CD14-positive monocyte (primary cell): ENCODE measurements around the gene SMARCAD1. TPM values are rescaled to one million over a fixed set of nuclear protein-coding genes. Genes with fewer than 3 reads are reported as not detected.
A peak's percentile ranks its signal among the peaks of the same experiment; 100 is the strongest.

ENCODE experiments used
- DNase-seq, 3 donors: peaks; one replicate each; pipeline ENCODE4 v3.0.0-alpha.2; 2011 to 2022
- H2AFZ ChIP-seq: 2 replicates; pipeline ENCODE4 v1.6.0; 2012; ENCODE audit warnings: mild to moderate bottlenecking, low read depth, low read length, inconsistent platforms; ENCODE audit not compliant: insufficient read depth, poor library complexity, severe bottlenecking
- H3K27ac ChIP-seq, 2 donors: 1 replicate in 1 of 2; 2 replicates in 1 of 2; pipeline ENCODE4 v1.5.1; 2012 to 2013; ENCODE audit warnings: low read length in 2 of 2, control low read depth in 1 of 2, inconsistent platforms in 1 of 2, low read depth in 1 of 2, mild to moderate bottlenecking in 1 of 2
- H3K27me3 ChIP-seq, 2 donors: one replicate each; pipeline versions ENCODE4 v1.6.0 to v1.6.1; 2011 to 2013; ENCODE audit warnings: low read length in 2 of 2; ENCODE audit not compliant: control insufficient read depth in 2 of 2, insufficient read depth in 2 of 2
- H3K36me3 ChIP-seq, 2 donors: replicated peaks in 1 of 2; 1 replicate in 1 of 2; 2 replicates in 1 of 2; pipeline versions ENCODE4 v1.5.1 to v1.6.1; 2012 to 2013; ENCODE audit warnings: low read length in 2 of 2, control low read depth in 1 of 2, inconsistent platforms in 1 of 2, mild to moderate bottlenecking in 1 of 2; ENCODE audit not compliant: insufficient read depth in 2 of 2, control insufficient read depth in 1 of 2
- H3K4me1 ChIP-seq, 2 donors: 1 replicate in 1 of 2; 2 replicates in 1 of 2; pipeline versions ENCODE4 v1.5.1 to v1.6.1; 2012 to 2013; ENCODE audit warnings: low read length in 2 of 2, control low read depth in 1 of 2, inconsistent platforms in 1 of 2, mild to moderate bottlenecking in 1 of 2, moderate library complexity in 1 of 2; ENCODE audit not compliant: insufficient read depth in 2 of 2, control insufficient read depth in 1 of 2
- H3K4me2 ChIP-seq: replicated peaks from 2 replicates; pipeline ENCODE3; 2012; ENCODE audit warnings: low read length, moderate library complexity, mild to moderate bottlenecking; ENCODE audit not compliant: poor library complexity, severe bottlenecking; ENCODE audit errors: extremely low read depth
- H3K4me3 ChIP-seq, 3 experiments: fragments of 200-600 bp in 1 of 3; sonication (generic) in 1 of 3; replicated peaks in 1 of 3; 1 replicate in 2 of 3; 2 replicates in 1 of 3; pipeline ENCODE4 v1.5.1; 2011 to 2013; ENCODE audit warnings: low read length in 3 of 3, mild to moderate bottlenecking in 3 of 3, control low read depth in 2 of 3, low read depth in 2 of 3, inconsistent platforms in 1 of 3, moderate library complexity in 1 of 3
- H3K79me2 ChIP-seq: 2 replicates; pipeline ENCODE4 v1.6.0; 2012; ENCODE audit warnings: mild to moderate bottlenecking, control low read depth, inconsistent platforms, low read length, moderate library complexity; ENCODE audit not compliant: insufficient read depth
- H3K9ac ChIP-seq: 2 replicates; pipeline ENCODE4 v1.6.0; 2017; ENCODE audit warnings: low read length, mild to moderate bottlenecking; ENCODE audit not compliant: insufficient read depth, poor library complexity, severe bottlenecking
- H3K9me3 ChIP-seq, 2 donors: replicated peaks in 1 of 2; 1 replicate in 1 of 2; 2 replicates in 1 of 2; pipeline versions ENCODE4 v1.5.1 to v1.6.1; 2012 to 2013; ENCODE audit warnings: low read length in 2 of 2, control low read depth in 1 of 2; ENCODE audit not compliant: control insufficient read depth in 1 of 2, insufficient read depth in 1 of 2
- H4K20me1 ChIP-seq: 2 replicates; pipeline ENCODE4 v1.6.0; 2012; ENCODE audit warnings: mild to moderate bottlenecking, low read length, control low read depth, moderate library complexity; ENCODE audit not compliant: insufficient read depth
- H3K27ac Mint-ChIP-seq, 7 donors: one replicate each; pipeline ENCODE4 v1.8.0; 2020; ENCODE audit warnings: mild to moderate bottlenecking in 7 of 7, mixed read lengths in 7 of 7, moderate library complexity in 6 of 7, inconsistent platforms in 2 of 7
- H3K27me3 Mint-ChIP-seq, 3 donors: one replicate each; pipeline ENCODE4 v1.8.0; 2021 to 2022; ENCODE audit warnings: low read depth in 3 of 3, mild to moderate bottlenecking in 3 of 3, mixed read lengths in 3 of 3, moderate library complexity in 3 of 3, inconsistent platforms in 1 of 3
- H3K36me3 Mint-ChIP-seq, 2 donors: one replicate each; pipeline ENCODE4 v1.8.0; 2020; ENCODE audit warnings: mixed read lengths in 2 of 2, inconsistent platforms in 1 of 2, mild to moderate bottlenecking in 1 of 2
- H3K4me1 Mint-ChIP-seq: one replicate; pipeline ENCODE4 v1.8.0; 2020; ENCODE audit warnings: mild to moderate bottlenecking, mixed read lengths
- H3K4me3 Mint-ChIP-seq, 2 donors: one replicate each; pipeline ENCODE4 v1.8.0; 2020; ENCODE audit warnings: mild to moderate bottlenecking in 2 of 2, mixed read lengths in 2 of 2, moderate library complexity in 1 of 2
- H3K9me3 Mint-ChIP-seq, 7 donors: one replicate each; pipeline ENCODE4 v1.8.0; 2020 to 2022; ENCODE audit warnings: mixed read lengths in 7 of 7, mild to moderate bottlenecking in 6 of 7, moderate library complexity in 6 of 7, inconsistent platforms in 2 of 7
- CTCF ChIP-seq: fragments of 200-600 bp; IDR thresholded peaks from one replicate; pipeline ENCODE4 v1.8.0; 2022; ENCODE audit warnings: antibody characterized with exemption, mild to moderate bottlenecking
- WGBS: methylation state at CpG from one replicate; pipeline ENCODE4 v1.1.5; 2013; ENCODE audit warnings: missing lambda C conversion rate; ENCODE audit not compliant: insufficient coverage; 5-methylcytosine and 5-hydroxymethylcytosine counted together
- intact Hi-C, 2 donors: fragments of 100-400 bp; cut with micrococcal nuclease; formaldehyde crosslinking; loops; one replicate each; pipeline versions ENCODE4 v1.15.0 to v1.15.1; 2023
- polyA plus RNA-seq, 3 donors: library from polyadenylated mRNA; depleted of rRNA in 1 of 3; unstranded in 2 of 3; stranded (reverse) in 1 of 3; fragments of 300-500 nt in 2 of 3; fragments of >200 nt in 1 of 3; fragmentation: Illumina TruSeq in 2 of 3; gene quantifications; 1 replicate in 2 of 3; 2 replicates in 1 of 3; pipeline ENCODE4 v1.2.3, GENCODE V29; 2012 to 2021

Gene SMARCAD1
- polyA plus RNA-seq, 3 donors = 4.9 to 7.0 (median 6.6) TPM

GRCh38 chr4:94338681-94339351 is 131.2 kb downstream of the SMARCAD1 start:
- H3K9ac ChIP-seq = no peak overlapping the region

GRCh38 chr4:94339779-94340178 is 132.1 kb downstream of the SMARCAD1 start:
- Histone ChIP-seq H3K79me2 (no peaks in the 10 kb centered on the region), H3K9me3 (peaks cover 0 to 3% of the 10 kb centered on the region in 2 donors), H3K36me3 (no peaks in the 10 kb centered on the region), H3K4me1 (peaks cover 17 to 19% of the 10 kb centered on the region in 2 donors), H3K27ac (no peak overlapping the region), H3K4me2 (peak overlapping the region; percentile 25), H3K4me3 (no peak overlapping the region), H2AFZ (no peak overlapping the region), H4K20me1 (no peaks in the 10 kb centered on the region), H3K27me3 (no peaks in the 10 kb centered on the region), H3K9ac (no peak overlapping the region)
- Mint-ChIP-seq H3K9me3 (peaks cover 0 to 5% (median 3%) of the 10 kb centered on the region in 7 donors), H3K4me3 (peak overlapping the region in 1 of 2 donors; percentile 51), H3K27me3 (peaks cover 0 to 3% (median 0%) of the 10 kb centered on the region in 3 donors), H3K27ac (peak overlapping the region in 3 of 7 donors; percentile 38 to 41 (median 40)), H3K4me1 (peaks cover 22% of the 10 kb centered on the region), H3K36me3 (no peaks in the 10 kb centered on the region)
- no peak for TF ChIP-seq CTCF
- intact Hi-C loops = no loop called here
- DNase-seq = peak; percentile 29 to 59 (median 44)
- WGBS = 20% methylated on average over 1 of the region's 9 CpGs

More at GRCh38 chr4:94338681-94339351, 131.2 kb downstream of the SMARCAD1 start:
- H3K4me1 ChIP-seq = peaks cover 12 to 13% of the 10 kb centered on the region in 2 donors
- no peak overlapping the region for H3K4me3 Mint-ChIP-seq
- H2AFZ ChIP-seq = no peak overlapping the region
- H3K79me2 ChIP-seq = no peaks in the 10 kb centered on the region
- H3K9me3 ChIP-seq = peaks cover 0 to 3% of the 10 kb centered on the region in 2 donors
- intact Hi-C loops = no loop called here
- no peak overlapping the region for H3K27ac Mint-ChIP-seq
- no peaks in the 10 kb centered on the region for H3K36me3 Mint-ChIP-seq
- H3K27me3 ChIP-seq = no peaks in the 10 kb centered on the region
- H3K4me1 Mint-ChIP-seq = peaks cover 18% of the 10 kb centered on the region
- H3K4me2 ChIP-seq = no peak overlapping the region
- no CpG with 5 or more reads among the region's 4 CpGs for WGBS
- H3K9me3 Mint-ChIP-seq = peaks cover 0 to 5% (median 3%) of the 10 kb centered on the region in 7 donors
- H3K4me3 ChIP-seq = no peak overlapping the region
- TF ChIP-seq CTCF = no peak
- H4K20me1 ChIP-seq = no peaks in the 10 kb centered on the region
- H3K27me3 Mint-ChIP-seq = peaks cover 0 to 3% (median 0%) of the 10 kb centered on the region in 3 donors
- H3K36me3 ChIP-seq = no peaks in the 10 kb centered on the region
- no peak overlapping the region for H3K27ac ChIP-seq
- no peak for DNase-seq

Other genes with a start within 250 kb of the SMARCAD1 start
- gene HPGDS, start 135.0 kb downstream of the SMARCAD1 start, polyA plus RNA-seq = under 1 TPM in 2 of 3 donors, not detected in 1; 0.05 to 0.30 TPM
- 100 to 1,000 TPM in 1 of 3 donors, 10 to 100 TPM in 2; 75.3 to 105 (median 80.9) TPM for gene PDLIM5, start 244.1 kb downstream of the SMARCAD1 start, polyA plus RNA-seq